H9 (cell line): ENCODE measurements around the gene PTPRB. TPM values are rescaled to one million over a fixed set of nuclear protein-coding genes. Genes with fewer than 3 reads are reported as not detected.

Experiments
- DNase-seq: peaks from one replicate; pipeline ENCODE4 v3.0.0-alpha.2; 2017
- H2AFZ ChIP-seq: one replicate; pipeline ENCODE4 v1.6.1; 2013; ENCODE audit warnings: mild to moderate bottlenecking, low read length, control low read depth, moderate library complexity
- H2AK5ac ChIP-seq: 2 replicates; pipeline ENCODE4 v1.6.1; 2013; ENCODE audit warnings: low read length, control low read depth, mixed read lengths; ENCODE audit not compliant: insufficient read length
- H2BK120ac ChIP-seq: one replicate; pipeline ENCODE4 v1.6.1; 2013; ENCODE audit warnings: low read depth, mild to moderate bottlenecking, low read length, control low read depth, inconsistent platforms; ENCODE audit not compliant: poor library complexity, severe bottlenecking
- H2BK12ac ChIP-seq: 2 replicates; pipeline ENCODE4 v1.6.1; 2013; ENCODE audit warnings: low read length, control low read depth, mixed read lengths, low read depth; ENCODE audit not compliant: insufficient read length
- H2BK15ac ChIP-seq: 2 replicates; pipeline ENCODE4 v1.6.1; 2013; ENCODE audit warnings: low read depth, low read length, control low read depth
- H2BK20ac ChIP-seq: one replicate; pipeline ENCODE4 v1.6.1; 2013; ENCODE audit warnings: low read depth, mild to moderate bottlenecking, low read length, control low read depth, inconsistent platforms; ENCODE audit not compliant: poor library complexity, severe bottlenecking
- H2BK5ac ChIP-seq: 2 replicates; pipeline ENCODE4 v1.6.1; 2013; ENCODE audit warnings: low read length, control low read depth, mixed read lengths; ENCODE audit not compliant: insufficient read length
- H3K14ac ChIP-seq: 2 replicates; pipeline ENCODE4 v1.6.1; 2013; ENCODE audit warnings: low read length, control low read depth; ENCODE audit not compliant: insufficient read depth
- H3K18ac ChIP-seq: 2 replicates; pipeline ENCODE4 v1.6.1; 2013; ENCODE audit warnings: low read depth, mild to moderate bottlenecking, mixed read lengths, low read length, control low read depth; ENCODE audit not compliant: insufficient read length
- H3K23ac ChIP-seq: 2 replicates; pipeline ENCODE4 v1.6.1; 2013; ENCODE audit warnings: low read length, control low read depth, mixed read lengths, low read depth; ENCODE audit not compliant: insufficient read length
- H3K23me2 ChIP-seq: 2 replicates; pipeline ENCODE4 v1.6.1; 2013; ENCODE audit warnings: low read depth, mild to moderate bottlenecking, mixed read lengths, low read length, control low read depth; ENCODE audit not compliant: insufficient read length, poor library complexity, severe bottlenecking
- H3K27ac ChIP-seq: 2 replicates; pipeline ENCODE4 v1.5.1; 2013; ENCODE audit warnings: low read length, control low read depth, mixed read lengths, low read depth; ENCODE audit not compliant: insufficient read length
- H3K27me3 ChIP-seq: 2 replicates; pipeline ENCODE4 v1.6.1; 2013; ENCODE audit warnings: low read length, control low read depth, inconsistent platforms; ENCODE audit not compliant: insufficient read depth
- H3K4ac ChIP-seq: 2 replicates; pipeline ENCODE4 v1.6.1; 2013; ENCODE audit warnings: low read depth, mild to moderate bottlenecking, control low read depth, inconsistent platforms, low read length, moderate library complexity
- H3K4me1 ChIP-seq: 2 replicates; pipeline ENCODE4 v1.6.1; 2013; ENCODE audit warnings: low read length, control low read depth, inconsistent platforms; ENCODE audit not compliant: insufficient read depth
- H3K4me2 ChIP-seq: 2 replicates; pipeline ENCODE4 v1.6.1; 2013; ENCODE audit warnings: low read length, control low read depth, mixed read lengths; ENCODE audit not compliant: insufficient read length, insufficient read depth
- H3K56ac ChIP-seq: 2 replicates; pipeline ENCODE4 v1.6.1; 2013; ENCODE audit warnings: low read depth, mild to moderate bottlenecking, mixed read lengths, low read length, control low read depth; ENCODE audit not compliant: insufficient read length
- H3K79me1 ChIP-seq: 2 replicates; pipeline ENCODE4 v1.6.1; 2013; ENCODE audit warnings: low read depth, mild to moderate bottlenecking, moderate library complexity, low read length, control low read depth, inconsistent platforms; ENCODE audit not compliant: insufficient read depth, poor library complexity, severe bottlenecking
- H3K79me2 ChIP-seq: 2 replicates; pipeline ENCODE4 v1.6.1; 2013; ENCODE audit warnings: low read length, control low read depth, inconsistent platforms; ENCODE audit not compliant: insufficient read depth
- H3K9ac ChIP-seq: 2 replicates; pipeline ENCODE4 v1.6.1; 2013; ENCODE audit warnings: low read length, control low read depth, mixed read lengths; ENCODE audit not compliant: insufficient read length; ENCODE audit errors: extremely low read depth
- H3K9me3 ChIP-seq: one replicate; pipeline ENCODE4 v1.6.1; 2013; ENCODE audit warnings: low read depth, low read length, inconsistent platforms; ENCODE audit not compliant: control insufficient read depth
- H3T11ph ChIP-seq: one replicate; pipeline ENCODE4 v1.6.1; 2013; ENCODE audit warnings: mild to moderate bottlenecking, low read length, control low read depth, inconsistent platforms
- H4K20me1 ChIP-seq: one replicate; pipeline ENCODE4 v1.6.1; 2013; ENCODE audit not compliant: control insufficient read depth, insufficient read length, insufficient read depth
- H4K5ac ChIP-seq: 2 replicates; pipeline ENCODE4 v1.6.1; 2013; ENCODE audit warnings: low read depth, mild to moderate bottlenecking, mixed read lengths, low read length, control low read depth; ENCODE audit not compliant: insufficient read length
- H4K8ac ChIP-seq: replicated peaks from 2 replicates; pipeline ENCODE4 v1.6.1; 2013; ENCODE audit warnings: low read length, control low read depth, mixed read lengths, low read depth; ENCODE audit not compliant: insufficient read length
- H4K91ac ChIP-seq: 2 replicates; pipeline ENCODE4 v1.6.1; 2013; ENCODE audit warnings: low read depth, mild to moderate bottlenecking, moderate library complexity, mixed read lengths, low read length, control low read depth; ENCODE audit not compliant: insufficient read length
- H3K27ac Mint-ChIP-seq, 3 experiments: 2 replicates in 2 of 3; 3 replicates in 1 of 3; pipeline ENCODE4 v1.8.0; 2020 to 2021; ENCODE audit warnings: mixed read lengths in 3 of 3, mild to moderate bottlenecking in 1 of 3, moderate library complexity in 1 of 3
- H3K27me3 Mint-ChIP-seq: 2 replicates; pipeline ENCODE4 v1.8.0; 2021; ENCODE audit warnings: low read depth, mild to moderate bottlenecking, moderate library complexity, mixed read lengths
- H3K36me3 Mint-ChIP-seq, 3 experiments: 2 replicates in 2 of 3; 3 replicates in 1 of 3; pipeline ENCODE4 v1.8.0; 2020 to 2021; ENCODE audit warnings: low read depth in 3 of 3, mixed read lengths in 3 of 3; ENCODE audit not compliant: insufficient read depth in 1 of 3
- H3K4me1 Mint-ChIP-seq, 2 experiments: 2 replicates each; pipeline ENCODE4 v1.8.0; 2020; ENCODE audit warnings: mixed read lengths in 2 of 2
- H3K4me3 Mint-ChIP-seq, 2 experiments: 2 replicates in 1 of 2; 3 replicates in 1 of 2; pipeline ENCODE4 v1.8.0; 2020 to 2021; ENCODE audit warnings: mild to moderate bottlenecking in 2 of 2, mixed read lengths in 2 of 2, moderate library complexity in 1 of 2
- H3K9me3 Mint-ChIP-seq, 2 experiments: 2 replicates in 1 of 2; 3 replicates in 1 of 2; pipeline ENCODE4 v1.8.0; 2020; ENCODE audit warnings: mild to moderate bottlenecking in 2 of 2, mixed read lengths in 2 of 2, moderate library complexity in 1 of 2
- WGBS: extraction: QIAGEN DNeasy Blood & Tissue Kit; methylation state at CpG from one replicate; pipeline ENCODE4 v1.1.7; 2013; ENCODE audit warnings: missing lambda C conversion rate, low lambda C conversion rate, mixed read lengths; ENCODE audit not compliant: insufficient read length; ENCODE audit errors: extremely low coverage; 5-methylcytosine and 5-hydroxymethylcytosine counted together
- total RNA-seq: library from RNA; stranded (reverse); gene quantifications from 2 replicates; pipeline ENCODE4 v1.2.1, GENCODE V29; 2021
- TF ChIP-seq, protein P1 (sequence below): fragments of 200-600 bp; sonication (generic); conservative IDR thresholded peaks from 3 replicates; pipeline ENCODE4 v1.8.0; 2021; ENCODE audit warnings: antibody characterized with exemption, mild to moderate bottlenecking

Gene PTPRB
- total RNA-seq, 1 experiment from 2014 or later = 1.4 TPM

DNA sequence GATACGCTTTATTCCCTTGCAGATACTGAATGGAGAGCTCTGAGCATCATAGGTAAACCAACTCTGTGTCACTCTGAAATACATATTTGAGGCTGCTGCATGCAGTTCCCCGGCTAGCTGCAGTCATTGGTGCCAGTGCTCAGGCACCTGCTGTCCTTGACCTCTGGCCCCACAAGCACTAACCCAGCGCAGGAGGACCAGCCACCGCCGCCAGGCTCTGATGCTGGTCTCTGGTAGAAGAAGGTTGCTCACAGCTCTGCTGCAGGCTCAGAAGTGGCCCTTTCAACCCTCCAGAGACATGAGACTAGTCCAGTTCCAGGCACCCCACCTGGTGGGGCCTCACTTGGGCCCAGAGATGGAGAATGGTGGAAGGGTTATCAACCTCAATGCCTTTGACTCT, 34.5 kb upstream of the PTPRB start:
- Histone ChIP-seq H4K91ac (no peak overlapping the region), H3K23ac (no peak overlapping the region), H3K23me2 (no peaks in the 10 kb centered on the region), H3T11ph (no peak overlapping the region), H3K14ac (no peak overlapping the region), H2BK20ac (no peak overlapping the region), H4K20me1 (no peaks in the 10 kb centered on the region), H3K27ac (no peak overlapping the region), H3K18ac (no peak overlapping the region), H2BK12ac (no peak overlapping the region), H4K5ac (no peak overlapping the region), H3K4me2 (no peak overlapping the region), H2BK120ac (no peak overlapping the region), H2AK5ac (no peak overlapping the region), H3K56ac (no peak overlapping the region), H3K4ac (no peak overlapping the region), H3K79me2 (no peaks in the 10 kb centered on the region), H2BK15ac (no peak overlapping the region), H4K8ac (no peak overlapping the region), H3K4me1 (no peaks in the 10 kb centered on the region), H3K27me3 (no peaks in the 10 kb centered on the region), H3K79me1 (no peaks in the 10 kb centered on the region), H3K9ac (no peak overlapping the region), H3K9me3 (no peaks in the 10 kb centered on the region), H2AFZ (no peak overlapping the region), H2BK5ac (no peak overlapping the region)
- Mint-ChIP-seq H3K9me3 (peaks cover 0 to 3% of the 10 kb centered on the region in 2 experiments; a peak in 1 of 5 replicates), H3K4me1 (no peaks in the 10 kb centered on the region), H3K4me3 (no peak overlapping the region), H3K27me3 (no peaks in the 10 kb centered on the region), H3K36me3 (no peaks in the 10 kb centered on the region), H3K27ac (no peak overlapping the region)
- DNase-seq = no peak
- TF ChIP-seq, protein P1, sequence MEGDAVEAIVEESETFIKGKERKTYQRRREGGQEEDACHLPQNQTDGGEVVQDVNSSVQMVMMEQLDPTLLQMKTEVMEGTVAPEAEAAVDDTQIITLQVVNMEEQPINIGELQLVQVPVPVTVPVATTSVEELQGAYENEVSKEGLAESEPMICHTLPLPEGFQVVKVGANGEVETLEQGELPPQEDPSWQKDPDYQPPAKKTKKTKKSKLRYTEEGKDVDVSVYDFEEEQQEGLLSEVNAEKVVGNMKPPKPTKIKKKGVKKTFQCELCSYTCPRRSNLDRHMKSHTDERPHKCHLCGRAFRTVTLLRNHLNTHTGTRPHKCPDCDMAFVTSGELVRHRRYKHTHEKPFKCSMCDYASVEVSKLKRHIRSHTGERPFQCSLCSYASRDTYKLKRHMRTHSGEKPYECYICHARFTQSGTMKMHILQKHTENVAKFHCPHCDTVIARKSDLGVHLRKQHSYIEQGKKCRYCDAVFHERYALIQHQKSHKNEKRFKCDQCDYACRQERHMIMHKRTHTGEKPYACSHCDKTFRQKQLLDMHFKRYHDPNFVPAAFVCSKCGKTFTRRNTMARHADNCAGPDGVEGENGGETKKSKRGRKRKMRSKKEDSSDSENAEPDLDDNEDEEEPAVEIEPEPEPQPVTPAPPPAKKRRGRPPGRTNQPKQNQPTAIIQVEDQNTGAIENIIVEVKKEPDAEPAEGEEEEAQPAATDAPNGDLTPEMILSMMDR = no peak
- WGBS = no CpG with 5 or more reads among the region's 5 CpGs
